ENCODE measurements around the gene ALDH1A2.

DNA sequence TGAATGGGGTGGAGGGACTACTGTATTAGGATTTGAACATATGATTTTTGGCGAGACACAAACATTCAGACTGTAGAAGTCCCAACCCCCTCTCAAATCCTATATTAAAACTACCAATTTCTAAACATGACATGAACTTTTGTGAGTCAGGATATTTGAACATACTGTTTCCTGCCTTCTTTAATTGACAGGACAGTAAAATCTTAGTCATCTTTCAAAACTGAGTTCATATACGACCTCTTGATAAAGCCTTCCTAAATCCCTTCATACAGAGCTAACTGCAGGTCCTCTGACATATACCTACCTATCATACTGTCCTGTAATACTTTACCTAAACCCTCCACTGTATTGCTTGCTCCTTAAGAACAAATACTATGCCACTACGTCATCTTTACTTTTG is 23.5 kb downstream of the ALDH1A2 start:
- TF ChIP-seq ZNF274 (IDR thresholded peaks at IDR 0.05; ENCODE audit: low read depth, low read length) = no peak
- no peak for TF ChIP-seq SUZ12 (IDR thresholded peaks at IDR 0.05; ENCODE audit: extremely low read depth, insufficient read depth, insufficient read length)
- TF ChIP-seq YY1 (IDR thresholded peaks at IDR 0.05; ENCODE audit: insufficient read depth, insufficient read length) = no peak
